GM21723 (cell line): Measurements from ENCODE around the gene MOB3A.
"Not testable (repeated sequence)": the region's sequence is repeated elsewhere in the genome, so short reads cannot be mapped to it uniquely, and the experiment has no call there.

Experiments
- ATAC-seq: cut with Tn5 transposase; IDR thresholded peaks from one replicate; pipeline ENCODE4 v1.9.1; 2021; ENCODE audit warnings: mild to moderate bottlenecking, moderate library complexity; ENCODE audit not compliant: unreplicated experiment

Gene MOB3A

DNA sequence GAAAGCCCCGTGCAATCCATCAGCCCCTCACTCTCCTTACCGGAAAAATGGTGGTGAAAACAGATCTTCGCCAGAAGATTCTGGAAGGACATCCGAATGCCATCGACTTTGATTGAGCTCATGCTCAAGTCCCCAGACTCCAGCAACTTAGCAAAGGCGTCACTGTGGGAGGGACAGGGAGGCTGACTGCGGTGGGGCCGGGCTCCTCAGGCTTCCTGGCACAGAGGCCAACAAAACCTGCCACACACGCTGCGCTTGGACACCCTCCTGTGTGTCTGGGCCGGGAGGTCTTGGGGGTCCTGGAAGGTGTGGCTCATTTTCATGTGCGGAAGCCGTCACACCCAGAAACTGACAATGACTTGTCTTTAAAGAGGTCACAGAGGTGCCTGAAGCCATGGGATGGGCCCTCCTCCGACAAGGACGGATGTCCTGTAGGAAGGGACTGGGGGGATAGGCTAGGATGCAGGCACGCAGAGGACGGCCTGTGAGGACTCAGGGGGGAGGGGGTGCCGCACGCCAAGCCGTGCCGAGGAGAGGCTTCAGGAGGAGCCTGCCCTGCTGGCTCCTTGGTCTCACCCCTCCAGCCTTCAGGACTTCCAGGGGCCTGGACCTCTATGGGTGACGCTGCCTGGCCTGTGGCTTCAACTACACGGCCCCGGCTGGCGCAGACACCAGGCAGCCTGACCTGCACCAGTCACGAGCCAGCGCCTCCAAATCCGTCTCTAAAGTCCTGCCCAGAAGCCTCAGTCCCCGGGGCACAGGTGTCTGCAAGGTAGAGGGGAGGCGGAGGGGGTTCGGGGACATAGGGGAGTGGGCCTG is 13.1 kb upstream of the MOB3A start:
- no peak for ATAC-seq

DNA sequence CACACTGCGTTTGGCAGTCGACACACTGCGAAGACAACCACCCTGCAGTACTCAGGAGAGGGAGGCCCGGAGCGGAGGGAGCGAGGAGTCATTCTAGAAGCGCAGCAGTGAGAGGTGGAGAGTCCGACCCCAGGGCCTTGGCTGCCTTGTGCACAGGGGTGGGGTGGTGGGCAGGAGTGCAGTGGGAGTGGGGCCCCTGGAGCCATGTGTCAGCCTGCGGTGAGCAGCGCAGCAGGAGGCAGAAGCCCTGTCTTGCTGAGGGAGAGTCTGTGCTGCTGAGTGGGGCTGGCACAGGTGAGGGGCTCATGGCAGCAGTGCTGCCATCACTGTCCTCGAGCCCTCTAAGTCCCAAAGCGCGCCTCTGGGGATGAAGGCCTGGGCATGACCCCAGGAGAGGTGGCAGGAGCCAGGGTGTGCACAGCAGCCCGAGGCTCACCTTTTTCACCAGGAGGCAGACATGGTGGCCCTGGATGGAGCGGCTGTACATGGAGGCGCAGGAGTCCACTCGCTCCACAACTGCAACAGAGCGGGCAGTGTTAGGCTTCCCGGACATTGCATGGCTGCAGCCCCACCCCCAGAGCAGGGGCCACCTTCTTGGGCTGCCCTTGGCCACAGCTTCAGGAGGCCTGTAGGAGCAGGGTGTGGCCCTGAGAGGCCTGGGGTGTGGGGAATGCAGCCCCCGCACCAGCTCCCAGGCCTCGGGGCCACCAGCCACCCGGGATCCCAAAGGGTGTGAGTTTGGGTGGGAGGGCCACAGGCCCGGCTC is 12.3 kb upstream of the MOB3A start:
- ATAC-seq: no peak

DNA sequence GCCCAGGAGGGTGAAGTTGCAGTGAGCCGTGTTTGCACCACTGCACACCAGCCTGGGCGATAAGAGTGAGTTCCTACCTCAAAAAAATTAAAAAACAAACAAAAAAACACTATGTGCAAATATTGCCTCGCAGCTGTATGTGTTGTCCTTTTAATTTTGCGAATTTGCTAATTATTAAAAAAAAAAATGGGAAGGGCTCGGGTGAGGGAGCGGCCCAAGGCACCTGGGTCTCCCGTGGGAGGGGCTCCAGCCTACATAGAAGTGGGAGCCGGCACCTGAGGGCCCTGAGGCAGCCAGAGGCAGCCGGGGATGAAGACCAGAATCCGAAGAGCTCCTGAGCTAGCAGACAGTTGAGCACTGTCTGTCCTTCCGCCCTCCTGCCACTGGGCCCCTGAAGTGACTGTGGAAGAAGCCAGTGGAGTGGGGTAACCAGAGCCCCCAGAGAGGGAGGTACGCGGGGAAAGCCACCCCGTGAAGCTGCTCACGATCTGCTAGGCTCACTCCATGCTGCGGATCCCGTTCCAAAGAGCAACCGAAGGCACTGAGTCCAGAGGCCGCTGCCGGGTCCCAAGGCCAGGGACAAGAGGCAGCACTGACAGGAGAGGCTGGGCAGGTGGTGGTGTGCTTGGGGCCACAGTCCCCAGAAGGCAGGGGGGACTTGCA is 7.0 kb upstream of the MOB3A start:
- ATAC-seq: no peak

DNA sequence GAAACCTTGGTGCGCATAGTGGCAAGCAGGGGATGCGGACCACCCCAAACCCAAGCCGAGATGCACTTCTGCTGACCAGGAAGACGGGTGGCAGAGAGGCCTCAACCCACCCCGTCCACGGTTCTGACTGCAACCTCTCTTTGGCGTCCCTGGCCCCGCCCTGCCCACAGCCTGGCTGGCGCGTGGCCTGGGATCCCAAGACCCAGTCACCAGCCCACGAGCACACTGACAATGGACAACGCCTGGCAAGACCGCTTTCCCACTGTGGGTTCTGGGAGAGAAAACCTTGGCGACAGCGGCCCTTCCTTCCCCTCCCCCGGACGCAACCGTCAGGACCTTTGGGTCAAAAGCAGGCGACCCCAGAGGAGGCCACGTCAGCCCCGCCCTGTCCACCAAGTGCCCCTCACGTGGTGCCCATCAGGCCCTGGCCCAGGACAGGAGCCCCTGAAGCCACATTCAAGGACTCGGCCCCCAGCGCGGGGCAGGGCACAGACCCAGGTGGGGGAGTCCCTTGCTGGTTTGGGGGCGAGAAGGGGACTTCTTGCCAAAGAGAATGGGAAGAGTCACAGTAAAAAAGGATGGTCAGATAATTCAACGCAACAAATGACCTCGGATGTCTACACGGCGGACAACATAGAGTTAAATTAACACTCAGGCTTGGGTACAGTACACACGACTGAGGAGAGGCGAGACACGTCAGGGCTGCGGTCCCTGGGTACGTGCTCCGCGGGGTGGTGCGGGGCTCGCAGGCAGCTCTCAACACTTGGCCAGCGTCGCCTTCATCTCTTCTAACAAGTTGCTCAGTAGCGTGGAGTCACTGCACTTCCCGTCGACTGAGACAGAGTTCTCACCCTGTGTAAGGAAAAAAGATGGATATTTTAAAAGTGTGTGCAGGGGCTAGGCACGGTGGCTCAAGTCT is 5.5 kb upstream of the MOB3A start:
- no peak for ATAC-seq

DNA sequence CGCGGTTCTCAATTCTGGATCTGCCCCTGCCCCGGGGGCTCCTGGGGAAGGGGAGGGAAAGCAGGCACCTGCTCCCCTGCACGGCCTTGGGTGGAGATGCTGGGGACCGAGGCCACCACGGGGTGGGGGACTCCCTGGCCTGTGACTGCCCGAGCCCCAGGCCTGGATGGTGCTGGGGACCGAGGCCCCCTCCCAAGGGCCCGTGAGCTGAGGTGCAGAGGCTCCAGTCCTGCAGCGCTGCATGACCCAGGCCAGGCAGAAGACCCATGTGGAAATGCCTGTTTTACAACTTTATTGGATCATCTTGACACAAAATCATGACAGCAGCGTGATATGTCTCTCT is 4.6 kb upstream of the MOB3A start:
- no peak for ATAC-seq

DNA sequence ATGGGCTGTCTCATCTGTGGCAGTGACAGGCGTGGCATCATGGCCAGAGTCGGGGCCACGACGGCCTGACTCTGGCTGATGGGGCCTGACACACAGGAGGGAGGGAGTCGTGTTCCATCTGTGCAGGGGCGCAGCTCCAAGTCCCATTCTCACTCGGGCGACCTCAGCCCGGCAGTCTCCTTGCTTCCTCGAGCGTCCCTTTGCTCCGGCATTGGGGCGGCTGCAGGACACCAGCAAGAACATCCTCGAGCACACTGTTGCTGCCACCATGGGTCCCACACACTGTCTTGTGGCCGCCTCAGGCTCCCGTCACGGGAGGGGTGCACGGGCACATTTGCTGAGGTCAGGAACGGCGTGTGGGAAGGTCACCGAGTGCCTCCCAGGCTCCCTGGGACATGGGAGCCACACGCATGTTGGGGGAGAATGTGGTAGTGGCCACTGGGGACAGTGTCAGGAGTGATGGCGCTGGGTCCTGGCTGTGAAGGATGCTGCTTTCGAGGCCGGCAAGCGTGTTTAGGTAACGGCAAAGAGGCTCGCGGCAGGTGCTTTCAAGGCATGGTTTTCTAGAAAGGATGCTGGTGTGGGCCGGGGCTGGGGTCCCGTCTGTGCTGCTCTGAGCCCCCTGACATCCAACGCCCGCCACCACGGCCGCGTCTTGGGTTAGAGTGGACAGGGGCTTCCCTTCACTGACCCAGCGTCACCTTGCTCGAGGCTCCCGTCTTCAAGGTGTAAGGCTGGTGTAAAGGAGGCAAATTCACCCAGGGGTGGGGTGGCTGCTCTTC is 4.0 kb upstream of the MOB3A start:
- no peak for ATAC-seq

DNA sequence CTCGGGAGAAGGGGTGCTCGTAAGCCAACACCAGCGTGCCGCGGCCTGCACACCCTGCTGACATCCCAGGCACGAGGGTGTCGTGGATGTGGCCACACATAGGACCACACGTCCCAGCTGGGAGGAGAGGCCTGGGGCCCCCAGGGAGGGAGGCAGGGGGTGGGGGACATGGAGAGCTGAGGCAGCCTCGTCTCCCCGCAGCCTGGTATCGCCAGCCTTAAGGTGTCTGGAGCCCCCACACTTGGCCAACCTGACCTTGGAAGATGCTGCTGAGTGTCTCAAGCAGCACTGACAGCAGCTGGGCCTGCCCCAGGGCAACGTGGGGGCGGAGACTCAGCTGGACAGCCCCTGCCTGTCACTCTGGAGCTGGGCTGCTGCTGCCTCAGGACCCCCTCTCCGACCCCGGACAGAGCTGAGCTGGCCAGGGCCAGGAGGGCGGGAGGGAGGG is 3.0 kb upstream of the MOB3A start:
- no peak for ATAC-seq

DNA sequence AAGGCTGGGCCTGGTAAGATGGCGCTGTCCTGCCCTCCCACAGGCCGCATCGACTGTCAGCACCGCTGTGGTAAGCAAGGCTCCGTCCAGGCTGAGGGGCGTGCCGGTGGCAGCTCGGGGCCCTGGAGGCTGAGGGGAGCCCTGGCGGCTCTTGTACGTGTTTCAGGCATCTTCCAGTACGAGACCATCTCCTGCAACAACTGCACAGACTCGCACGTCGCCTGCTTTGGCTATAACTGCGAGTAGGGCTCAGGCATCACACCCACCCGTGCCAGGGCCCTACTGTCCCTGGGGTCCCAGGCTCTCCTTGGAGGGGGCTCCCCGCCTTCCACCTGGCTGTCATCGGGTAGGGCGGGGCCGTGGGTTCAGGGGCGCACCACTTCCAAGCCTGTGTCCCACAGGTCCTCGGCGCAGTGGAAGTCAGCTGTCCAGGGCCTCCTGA is 1.8 kb upstream of the MOB3A start:
- ATAC-seq: no peak

DNA sequence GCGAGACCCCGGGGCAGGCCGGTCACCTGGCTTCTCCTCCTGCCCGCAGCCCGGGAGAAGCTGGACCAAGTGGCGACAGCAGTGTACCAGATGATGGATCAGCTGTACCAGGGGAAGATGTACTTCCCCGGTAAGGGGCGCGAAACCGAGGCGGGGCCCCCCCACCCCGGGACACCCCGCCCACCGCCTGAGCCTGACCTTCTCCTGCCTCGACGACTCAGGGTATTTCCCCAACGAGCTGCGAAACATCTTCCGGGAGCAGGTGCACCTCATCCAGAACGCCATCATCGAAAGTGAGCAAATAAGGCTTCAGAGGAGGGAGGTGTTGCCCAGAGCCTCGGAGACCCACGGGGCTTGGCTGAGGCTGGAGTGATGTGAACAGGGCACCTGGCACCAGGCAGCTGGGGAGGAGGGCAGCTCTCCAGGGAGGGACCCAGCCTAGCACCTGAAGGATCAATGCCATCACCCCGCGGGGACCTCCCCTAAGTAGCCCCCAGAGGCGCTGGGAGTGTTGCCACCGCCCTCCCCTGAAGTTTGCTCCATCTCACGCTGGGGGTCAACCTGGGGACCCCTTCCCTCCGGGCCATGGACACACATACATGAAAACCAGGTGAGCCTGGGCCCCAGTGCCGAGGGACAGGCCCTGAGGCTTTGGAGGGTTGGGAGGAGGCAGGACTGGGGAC is 1.2 kb upstream of the MOB3A start:
- no peak for ATAC-seq

DNA sequence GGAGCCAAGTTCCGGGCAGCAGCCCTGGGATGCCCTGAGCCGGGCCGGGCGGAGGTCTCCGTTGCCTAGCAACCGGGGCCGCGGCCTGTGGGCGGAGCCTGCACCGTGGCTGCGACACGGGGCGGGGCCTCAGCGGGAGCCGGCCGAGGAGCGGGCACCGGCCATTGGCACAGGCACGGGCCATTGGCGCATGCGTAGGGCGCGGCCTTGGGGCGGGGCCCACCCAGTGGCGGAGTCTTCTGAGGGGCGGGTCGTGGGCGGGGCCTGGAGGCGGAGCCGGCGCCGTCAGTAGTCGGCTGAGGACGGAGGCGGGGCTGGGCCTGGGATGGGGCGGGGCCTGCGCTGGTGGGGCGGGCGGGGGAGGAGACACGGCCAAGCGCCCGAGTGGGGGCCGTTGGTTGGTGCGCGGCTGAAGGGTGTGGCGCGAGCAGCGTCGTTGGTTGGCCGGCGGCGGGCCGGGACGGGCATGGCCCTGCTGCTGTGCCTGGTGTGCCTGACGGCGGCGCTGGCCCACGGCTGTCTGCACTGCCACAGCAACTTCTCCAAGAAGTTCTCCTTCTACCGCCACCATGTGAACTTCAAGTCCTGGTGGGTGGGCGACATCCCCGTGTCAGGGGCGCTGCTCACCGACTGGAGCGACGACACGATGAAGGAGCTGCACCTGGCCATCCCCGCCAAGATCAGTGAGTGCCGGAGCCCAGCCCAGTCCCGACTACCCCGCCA is 515 bp upstream of the MOB3A start, which contains the start of gene IZUMO4:
Gene IZUMO4, plus strand, starts transcription at position 436 of the 723 bp plus-strand sequence. Its CDS starts 31 bp downstream, at position 467.
- peak; percentile 58 for ATAC-seq

DNA sequence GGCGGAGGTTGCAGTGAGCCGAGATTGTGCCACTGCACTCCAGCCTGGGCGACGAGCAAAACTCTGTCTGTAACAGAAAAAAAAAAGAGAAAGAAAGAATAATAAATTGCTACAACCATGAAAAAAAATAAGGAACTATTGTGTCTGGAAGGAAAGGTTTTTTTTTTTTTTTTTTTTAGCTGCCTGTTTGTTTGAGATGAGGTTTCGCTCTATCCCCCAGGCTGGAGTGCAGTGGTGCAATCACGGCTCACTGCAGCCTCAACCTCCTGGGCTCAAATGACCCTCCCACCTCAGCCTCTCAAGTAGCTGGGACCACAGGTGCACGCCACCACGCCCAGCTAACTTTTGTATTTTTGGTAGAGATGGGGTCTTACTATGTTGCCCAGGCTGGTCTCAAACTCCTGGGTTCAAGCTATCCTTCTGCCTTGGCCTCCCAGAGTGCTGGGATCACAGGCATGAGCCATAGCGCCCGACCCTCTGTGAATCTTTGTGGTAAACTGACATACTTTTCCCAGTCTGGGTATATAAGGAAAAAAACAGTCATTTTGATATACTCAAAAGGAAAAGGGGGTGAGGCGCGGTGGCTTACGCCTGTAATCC is 4.1 kb downstream of the MOB3A start:
- not testable (repeated sequence) for ATAC-seq

DNA sequence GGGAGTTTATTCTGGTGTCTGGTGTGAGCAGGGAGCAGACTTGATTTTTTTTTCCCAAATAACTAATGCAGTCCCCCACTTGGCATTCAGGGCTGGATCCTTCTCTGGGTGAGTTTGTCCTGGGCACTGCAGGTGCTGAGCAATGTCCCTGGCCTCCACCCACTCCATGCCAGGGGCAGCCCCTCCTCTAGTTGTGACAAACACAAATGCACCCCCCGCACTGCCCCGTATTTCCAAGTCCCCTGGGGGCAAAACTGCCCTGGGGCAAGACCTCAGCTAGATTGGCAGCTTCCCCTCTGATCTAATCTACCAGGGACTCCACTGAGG is 6.4 kb downstream of the MOB3A start:
- no peak for ATAC-seq

DNA sequence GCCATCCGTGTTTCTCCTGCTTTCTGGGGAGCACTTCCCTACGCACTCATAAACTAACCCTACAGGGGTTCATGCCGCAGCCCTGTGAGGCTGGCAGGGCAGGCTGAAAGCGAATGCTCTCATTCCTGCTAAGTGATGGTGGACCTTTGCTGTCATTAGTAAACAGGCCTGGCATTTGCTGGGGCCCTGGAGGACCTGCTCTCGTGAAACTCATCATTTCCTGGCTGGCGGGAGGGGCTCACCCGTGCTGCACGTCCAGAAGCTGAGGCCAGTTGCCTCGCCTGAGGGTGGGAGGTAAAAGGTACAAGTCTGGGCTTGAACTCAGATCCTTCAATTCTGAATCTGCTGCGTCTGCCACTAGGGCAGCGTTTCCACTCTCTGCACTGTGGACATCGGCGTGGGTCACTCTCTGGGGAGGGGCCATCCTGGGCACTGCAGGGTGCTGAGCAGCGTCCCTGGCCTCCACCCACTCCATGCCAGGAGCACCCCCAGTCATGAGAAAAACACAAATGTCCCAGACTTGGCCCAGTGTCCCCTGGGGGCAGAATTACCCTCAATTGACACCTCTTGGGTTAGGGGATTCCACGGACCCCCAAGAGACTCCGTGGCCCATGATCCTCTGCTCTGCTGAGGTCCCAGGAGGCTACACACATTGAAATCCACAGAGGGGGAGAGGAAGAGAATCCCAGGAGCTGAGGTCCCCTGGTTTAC is 7.0 kb downstream of the MOB3A start:
- ATAC-seq: no peak

DNA sequence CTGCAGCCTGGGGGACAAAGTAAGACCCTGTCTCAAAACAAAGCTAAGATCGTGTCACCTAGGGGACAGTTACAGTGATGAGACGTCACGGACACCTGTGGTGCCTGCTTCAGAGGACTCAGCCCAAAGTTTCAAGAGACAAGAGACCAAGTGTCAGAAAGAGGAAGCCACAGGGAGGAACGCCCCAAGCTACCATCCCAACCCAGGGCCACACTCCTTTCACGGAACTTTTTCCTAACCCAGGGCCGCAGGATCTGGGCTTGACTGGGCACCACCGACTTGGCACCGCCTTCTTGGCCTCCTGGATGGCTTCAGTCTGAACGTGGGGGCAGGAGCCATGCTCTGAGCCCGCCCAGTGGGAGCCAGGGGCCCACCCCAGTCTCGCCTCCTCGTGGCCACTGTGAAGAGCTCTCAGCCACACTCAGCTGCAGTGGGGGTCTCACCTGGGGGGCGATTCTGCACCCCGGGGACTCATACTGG is 8.5 kb downstream of the MOB3A start:
- peak; percentile 22 for ATAC-seq

DNA sequence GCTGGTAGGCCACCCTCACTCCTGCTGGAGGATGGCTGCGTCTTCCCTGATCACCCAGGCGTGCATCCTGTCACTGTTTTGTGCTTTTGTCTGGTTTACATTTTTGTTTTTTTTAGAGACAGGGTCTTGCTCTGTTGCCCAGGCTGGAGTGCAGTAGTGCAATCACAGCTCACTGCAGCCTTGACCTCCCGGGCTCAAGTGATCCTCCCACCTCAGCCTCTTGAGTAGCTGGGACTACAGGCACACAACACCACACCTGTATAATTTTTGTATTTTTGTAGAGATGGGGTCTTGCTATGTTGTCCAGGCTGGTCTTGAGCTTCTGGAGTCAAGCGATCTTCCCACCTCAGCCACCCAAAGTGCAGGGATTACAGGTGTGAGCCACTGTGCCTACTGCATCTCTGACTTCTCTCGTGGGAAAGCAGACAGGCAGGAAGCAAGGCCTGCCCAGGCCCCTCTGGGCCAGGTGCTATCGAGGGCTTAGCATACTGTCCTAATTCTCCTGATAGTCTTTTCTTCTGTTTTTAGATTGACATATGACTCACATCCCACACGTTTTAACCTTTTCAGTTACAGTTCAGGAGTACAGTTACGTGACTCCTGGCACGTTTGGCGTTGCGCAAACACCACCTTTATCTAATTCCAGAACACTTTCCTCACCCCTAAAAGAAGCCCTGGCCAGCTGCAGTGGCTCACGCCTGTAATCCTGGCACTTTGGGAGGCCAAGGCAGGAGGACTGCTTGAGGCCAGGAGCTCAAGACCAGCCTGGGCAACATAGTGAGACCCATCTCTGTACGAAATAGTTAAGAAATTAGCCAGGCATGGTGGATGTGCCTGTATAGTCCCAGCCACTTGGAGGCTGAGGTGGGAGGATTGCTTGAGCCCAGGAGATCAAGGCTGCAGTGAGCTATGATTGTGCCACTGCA is 9.2 kb downstream of the MOB3A start:
- ATAC-seq: peak; percentile 30

DNA sequence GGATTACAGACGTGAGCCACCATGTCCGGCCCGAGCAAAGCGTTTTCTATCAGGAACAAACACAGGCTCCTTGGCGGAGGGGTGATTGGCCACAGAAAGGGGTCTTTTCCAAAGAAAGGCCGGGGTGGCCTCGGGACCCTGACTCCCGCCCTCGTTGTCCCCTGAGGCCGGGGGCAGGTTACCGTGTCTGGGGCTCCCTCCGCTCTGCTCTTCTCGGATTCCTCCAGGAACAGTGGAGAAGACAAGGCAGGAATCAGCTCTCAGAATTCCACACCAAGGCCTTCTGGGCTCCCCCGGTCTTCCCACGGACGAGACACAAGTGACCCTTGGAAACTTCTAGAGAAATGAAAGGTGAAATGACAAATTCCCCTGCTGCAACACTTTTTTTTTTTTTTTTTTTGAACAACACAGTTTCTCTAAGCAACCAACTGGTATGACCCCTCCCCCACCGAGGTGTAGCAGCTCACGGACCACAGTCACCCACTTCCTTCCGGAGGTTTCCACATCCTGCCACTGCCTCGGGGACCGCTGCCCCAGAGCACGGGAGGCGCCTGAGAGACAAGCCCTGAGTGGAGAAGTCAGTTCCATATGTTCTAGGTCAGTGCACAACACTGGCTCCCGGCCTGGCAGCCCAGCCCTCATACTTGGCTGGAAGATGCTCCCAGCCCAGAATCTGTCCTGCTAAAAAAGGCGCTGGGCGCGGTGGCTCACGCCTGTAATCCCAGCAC is 11.0 kb downstream of the MOB3A start:
- peak; percentile 32 for ATAC-seq
